Spleen (tissue), 3 donors: ENCODE measurements around the gene OR4F15.

Experiments
- POLR2A ChIP-seq, 3 donors: fragments of 450-650 bp; IDR thresholded peaks; one replicate each; pipeline ENCODE4 v1.5.1; 2017; ENCODE audit warnings: antibody characterized with exemption in 3 of 3, mild to moderate bottlenecking in 1 of 3
- POLR2AphosphoS5 ChIP-seq, 3 donors: sonication (generic); formaldehyde crosslinking; IDR thresholded peaks; one replicate each; pipeline ENCODE4 v1.5.1; 2017; ENCODE audit warnings: antibody characterized with exemption in 3 of 3

- no peak for TF ChIP-seq POLR2A (IDR thresholded peaks at IDR 0.05)
- TF ChIP-seq POLR2AphosphoS5 (IDR thresholded peaks at IDR 0.05): no peak
These were observed 15.3 kb downstream of the OR4F15 start for GRCh38 chr15:101827257-101827656.
